LoVo (cell line): ENCODE data around the gene TWSG1.
"Not testable (repeated sequence)": the region's sequence is repeated elsewhere in the genome, so short reads cannot be mapped to it uniquely, and the experiment has no call there.

Experiments used
- DNase-seq: peaks from one replicate; pipeline ENCODE4 v3.0.0-alpha.2; 2016; ENCODE audit warnings: low spot score

Gene TWSG1

DNA sequence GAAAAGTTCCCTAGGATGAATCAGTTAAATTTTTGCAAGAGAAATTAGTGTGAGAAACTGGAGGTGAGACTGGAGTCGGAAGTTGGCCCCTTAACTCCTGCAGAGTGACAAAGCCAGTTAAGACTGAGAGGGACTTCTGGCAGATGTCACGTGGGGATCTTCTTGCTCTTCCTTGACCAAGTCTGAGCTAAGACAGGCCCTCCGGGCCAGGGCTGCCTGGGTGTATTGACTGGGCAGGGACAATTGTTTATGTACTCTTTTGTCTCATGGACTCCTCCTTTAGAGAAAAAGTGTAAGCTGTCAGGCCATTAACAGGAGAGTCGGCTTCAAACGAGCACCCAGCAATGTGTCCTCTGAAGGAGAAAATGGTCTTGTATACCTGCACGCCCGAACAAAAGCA, 92.2 kb downstream of the TWSG1 start:
- no peak for DNase-seq

DNA sequence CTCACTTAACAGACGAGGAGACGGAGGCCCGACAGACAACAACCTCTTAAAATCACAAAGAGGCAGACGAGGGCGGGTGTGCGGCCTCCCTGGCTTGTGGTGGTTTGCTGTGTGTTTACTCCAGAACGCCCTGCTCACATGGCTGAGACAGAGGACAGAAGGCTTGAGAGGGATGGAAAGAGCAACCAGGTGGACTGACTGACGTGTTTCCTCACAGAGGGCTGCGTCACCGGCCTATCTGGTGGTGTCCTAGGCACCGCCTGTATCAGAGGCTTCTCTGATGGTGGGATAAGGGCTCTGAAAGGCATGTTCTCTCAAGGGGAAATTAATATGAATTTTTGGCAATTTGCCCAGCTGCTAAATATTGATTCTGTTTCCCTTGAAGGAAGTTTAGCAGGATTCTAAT, 93.7 kb downstream of the TWSG1 start:
- DNase-seq, result no peak

DNA sequence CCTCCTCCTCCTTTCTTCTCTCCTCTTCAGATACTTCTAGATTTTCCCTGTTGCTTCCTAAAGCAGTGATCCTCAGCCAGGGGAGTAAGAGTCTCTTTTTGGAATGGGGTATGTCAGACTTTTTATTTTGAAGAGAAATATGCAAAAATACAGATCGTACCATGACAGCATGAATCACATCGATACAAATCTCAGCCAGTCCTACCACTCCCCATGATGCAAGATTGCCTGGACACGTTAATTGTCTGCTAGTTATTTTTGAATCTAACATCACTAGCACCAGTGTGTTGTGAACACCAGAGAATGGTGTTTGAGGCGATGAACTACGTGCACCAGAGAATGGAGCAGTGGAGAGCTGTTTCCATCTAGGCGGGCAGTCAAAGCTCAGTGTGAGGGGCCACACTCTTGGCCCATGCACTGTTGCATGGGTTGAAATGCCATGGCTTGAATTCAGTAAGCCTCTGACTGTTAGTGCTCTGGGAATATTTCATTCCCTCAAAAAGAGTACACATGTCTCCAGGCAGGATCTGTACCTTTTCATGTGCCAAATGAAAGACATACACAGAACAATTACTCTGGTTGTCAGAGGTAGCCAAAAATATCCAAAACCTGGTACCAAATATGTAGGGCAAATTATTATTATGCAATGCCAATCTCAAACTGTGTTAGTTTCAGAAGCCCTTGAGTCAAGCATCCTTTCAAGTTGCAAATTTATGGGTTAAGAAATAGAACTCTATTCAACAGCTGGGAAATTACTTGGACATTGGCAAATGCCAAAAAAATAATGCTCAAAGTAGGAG, 94.5 kb downstream of the TWSG1 start:
- no peak for DNase-seq

DNA sequence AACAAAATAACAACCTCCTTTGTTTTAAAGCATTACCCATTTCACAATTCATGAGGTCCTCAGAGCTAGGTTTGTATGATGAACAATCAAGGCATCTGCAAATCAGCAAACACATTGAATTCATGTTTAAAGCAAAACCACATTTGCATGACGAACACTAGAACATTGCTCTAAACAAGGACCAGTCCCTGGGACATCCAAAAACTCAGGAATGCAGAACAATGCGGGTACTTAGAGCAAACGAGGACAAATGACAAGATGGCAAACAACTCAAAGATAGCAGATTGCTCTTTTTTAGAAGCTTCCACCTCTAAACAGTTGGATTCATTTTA, 95.1 kb downstream of the TWSG1 start:
- DNase-seq, result no peak

DNA sequence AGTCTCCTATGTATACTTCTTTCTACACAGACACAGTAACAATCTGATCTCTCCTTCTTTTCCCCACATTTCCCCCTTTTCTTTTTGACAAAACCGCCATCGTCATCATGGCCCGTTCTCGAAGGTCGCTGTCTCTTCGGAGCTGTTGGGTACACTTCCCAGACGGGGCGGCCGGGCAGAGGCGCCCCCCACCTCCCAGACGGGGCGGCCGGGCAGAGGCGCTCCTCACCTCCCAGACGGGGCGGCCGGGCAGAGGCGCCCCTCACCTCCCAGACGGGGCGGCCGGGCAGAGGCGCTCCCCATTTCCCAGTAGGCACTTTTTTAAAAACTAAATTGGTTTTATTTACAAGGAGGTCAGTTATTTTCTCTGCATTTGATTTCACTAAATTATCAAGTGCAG, 95.7 kb downstream of the TWSG1 start:
- not testable (repeated sequence) for DNase-seq

DNA sequence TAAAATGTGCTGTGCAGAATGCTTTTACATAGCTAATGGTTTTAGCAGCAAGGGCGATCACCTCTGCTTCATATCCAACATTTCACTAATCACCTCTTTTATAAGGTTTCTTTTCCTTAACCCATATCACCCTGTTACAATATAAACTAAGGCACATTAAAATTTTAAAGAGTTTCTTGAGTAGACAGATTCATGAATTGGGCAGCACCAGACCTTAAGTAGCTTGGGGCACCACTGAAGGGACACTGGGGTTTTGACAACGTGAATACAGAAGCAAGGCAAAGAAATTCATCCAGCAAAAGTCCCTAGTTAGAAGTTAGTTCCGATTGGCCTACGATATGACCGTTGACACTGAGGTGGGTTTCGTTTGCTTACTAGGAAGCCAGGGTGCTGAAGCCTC, 96.7 kb downstream of the TWSG1 start:
- DNase-seq, result no peak

DNA sequence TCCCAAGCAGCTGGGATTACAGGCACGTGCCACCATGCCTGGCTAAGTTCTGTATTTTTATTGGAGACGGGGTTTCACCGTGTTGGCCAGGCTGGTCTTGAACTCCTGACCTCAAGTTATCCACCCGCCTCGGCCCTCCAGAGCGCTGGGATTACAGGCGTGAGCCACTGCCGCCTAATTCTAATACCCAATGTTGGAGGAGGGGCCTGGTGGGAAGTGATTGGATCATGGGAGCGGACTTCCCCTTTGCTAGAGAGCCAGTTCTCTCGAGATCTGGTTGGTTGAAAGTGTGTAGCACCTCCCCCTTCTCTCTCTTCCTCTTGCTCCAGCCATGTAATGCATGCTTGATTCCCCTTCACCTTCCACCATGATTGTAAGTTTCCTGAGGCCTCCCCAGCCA, 98.5 kb downstream of the TWSG1 start:
- DNase-seq, result not testable (repeated sequence)

DNA sequence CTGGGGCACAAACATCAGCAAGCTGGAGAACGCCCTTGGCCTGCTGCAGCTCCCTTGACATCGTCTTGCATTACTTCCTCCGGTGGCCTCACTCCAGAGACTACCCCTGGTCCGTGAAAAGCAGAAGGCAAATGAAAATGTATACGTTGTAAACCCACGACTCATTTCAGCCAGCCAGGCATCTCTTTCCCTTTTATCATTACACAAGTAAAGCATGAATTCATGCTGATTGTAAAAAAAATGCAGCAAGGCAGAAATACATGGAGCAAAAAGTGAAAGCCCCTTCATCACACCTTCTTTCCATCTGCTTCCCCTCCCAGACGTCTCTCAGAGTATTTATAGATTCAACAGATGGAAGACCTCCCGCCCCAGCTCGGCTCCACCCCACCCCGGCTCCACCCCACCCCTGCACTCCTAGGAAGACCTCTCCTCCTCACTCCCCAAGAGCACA, 99.1 kb downstream of the TWSG1 start:
- DNase-seq, result no peak

DNA sequence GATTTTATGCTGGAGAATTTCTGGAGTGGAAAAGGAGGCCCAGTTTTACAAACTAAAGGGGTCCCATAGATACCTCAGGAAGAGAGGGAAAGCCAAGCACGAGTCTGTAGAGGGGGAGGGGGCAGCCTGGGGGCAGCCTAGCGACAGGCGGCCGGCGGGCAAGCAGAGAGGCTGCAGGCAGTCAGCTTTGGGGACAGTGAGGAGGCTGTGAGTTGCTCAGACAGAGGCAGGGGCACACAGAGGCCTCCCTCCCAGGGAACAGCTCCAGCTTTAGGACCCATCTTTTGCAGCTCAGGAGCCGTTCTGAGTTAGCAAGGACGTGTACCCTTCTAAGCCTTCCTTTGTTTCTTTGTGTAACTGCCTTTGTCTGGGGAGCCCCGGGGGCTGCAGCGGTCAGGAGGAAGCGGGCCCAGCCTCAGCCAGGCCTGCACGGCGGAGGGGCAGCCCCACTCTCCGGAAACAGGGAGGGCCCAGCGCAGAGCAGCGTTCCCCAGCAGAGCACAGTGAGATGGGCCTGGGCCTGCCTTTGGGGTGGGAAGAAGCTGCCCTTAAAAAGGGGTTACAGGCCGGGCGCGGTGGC, 99.6 kb downstream of the TWSG1 start:
- DNase-seq, result no peak

DNA sequence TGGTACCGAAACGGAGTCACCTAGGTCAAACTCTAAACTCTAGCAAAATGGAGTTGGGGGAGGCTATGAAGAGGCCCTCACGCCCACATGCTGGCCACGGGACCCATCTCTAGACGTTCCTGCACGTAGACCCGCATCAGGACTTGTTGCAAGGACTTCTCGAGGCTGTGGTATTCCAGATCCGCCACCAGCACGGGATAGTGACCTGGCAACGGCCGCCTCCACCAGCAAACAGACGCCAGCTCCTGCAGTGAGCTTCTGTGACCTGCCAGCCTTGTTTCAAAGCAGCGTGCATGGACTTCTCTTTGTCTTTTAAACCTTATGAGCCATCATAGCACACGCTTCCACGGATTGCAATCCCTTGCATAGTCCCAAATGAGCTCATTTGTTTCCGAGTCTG, 100.5 kb downstream of the TWSG1 start:
- DNase-seq, result no peak

DNA sequence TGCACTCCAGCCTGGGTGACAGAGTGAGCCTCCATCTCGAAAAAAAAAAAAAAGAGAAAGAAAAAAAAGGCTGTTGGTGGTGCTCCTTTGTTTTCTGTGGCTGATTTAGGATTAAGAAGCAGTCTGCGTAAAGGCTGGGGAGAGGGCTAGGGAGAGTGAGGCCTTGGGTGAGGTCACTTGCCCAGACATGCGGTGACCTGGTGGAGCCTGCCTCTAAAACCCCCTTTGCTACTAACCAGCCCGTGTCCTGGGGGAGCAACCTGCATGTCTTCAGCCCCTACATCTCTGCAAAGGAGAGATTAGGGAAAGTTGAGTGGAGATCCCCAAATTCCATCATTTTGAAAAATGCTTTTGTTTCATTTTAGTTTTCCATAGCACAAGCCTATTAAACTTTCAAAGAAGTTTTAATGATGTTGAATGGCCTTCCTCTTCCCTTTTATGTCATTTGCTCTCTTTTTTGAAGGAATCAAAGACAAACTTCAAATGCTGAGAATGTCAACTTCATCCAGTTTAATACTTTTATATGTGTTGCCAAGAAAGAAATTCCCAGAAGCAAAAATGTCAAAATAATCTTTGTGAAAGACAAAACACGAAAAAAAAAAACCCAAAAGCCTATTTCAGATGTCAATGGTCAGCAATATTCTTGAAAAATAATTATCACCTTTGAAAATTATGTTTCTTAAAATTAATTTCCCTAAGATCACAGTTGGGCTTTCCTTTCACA, 101.8 kb downstream of the TWSG1 start:
- DNase-seq, result no peak

DNA sequence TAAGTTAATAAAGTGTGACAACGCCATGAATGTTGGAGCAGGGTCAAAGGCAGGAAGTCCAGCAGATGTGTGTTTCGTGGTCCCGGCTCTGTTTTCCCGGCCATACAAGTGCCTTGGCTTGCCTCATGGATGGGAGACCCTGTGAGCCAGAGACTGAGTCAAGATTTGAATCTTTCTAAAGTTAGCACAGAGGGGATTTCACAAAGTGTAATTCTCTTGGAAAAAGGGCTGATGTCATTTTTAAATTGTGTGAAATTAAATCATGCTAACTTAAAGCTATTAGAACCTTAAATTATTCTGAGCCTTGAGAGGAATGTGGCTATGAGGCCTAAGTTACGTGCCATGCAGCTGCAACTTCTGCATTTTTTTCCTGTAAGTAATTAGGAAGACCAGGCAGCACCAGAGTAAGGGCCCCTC, 102.5 kb downstream of the TWSG1 start:
- DNase-seq, result no peak

DNA sequence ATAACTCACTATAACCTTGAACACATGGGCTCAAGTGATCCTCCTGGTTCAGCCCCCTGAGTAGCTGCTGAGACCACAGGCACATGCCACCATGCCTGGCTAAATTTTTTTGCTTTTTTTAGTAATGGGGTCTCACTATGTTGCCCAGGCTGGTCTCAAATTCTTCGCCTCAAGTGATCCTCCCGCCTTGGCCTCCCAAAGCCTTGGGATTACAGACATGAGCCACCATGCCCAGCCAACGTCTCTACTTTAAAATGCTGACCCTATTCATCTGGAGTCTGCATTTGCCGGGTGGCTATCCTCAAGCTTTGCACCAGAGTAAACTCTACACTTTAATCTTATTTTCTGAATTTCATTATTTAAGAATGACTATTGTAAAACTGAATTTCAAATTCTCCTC, 103.1 kb downstream of the TWSG1 start:
- no peak for DNase-seq

DNA sequence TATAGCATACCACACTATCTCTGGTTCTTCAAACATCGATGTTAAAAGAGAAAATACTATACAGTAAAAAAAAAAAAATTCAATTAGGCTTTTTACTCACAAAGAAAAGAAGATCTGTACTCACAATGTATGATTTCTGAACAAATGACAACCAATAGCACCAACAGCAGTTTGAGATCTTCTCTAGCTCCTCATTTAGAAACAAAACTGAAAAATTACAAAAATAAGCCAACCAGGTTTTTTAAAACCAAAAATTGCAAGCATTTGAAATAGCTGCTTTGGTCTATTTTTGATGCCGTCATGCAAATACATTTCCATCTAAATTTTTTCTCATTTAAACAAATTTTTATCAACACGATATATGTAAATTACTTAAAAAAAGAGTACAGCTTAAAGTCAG, 106.5 kb downstream of the TWSG1 start:
- DNase-seq, result no peak

DNA sequence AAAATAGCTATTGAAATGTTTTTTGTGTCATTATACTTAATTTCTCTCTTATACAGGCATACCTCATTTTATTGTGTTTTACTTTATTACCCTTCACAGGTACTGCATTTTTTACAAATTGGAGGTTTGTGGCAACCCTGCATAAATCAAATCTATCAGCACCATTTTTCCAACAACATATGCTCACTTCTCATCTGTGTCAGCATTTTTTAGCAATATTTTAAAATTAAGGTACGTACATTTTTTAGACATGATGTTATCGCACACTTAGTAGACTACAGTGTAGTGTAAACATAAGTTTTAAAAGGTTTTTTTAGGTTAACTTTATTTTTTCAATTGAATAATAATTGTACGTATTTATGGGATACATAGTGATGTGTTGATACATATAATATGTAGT, 110.0 kb downstream of the TWSG1 start:
- no peak for DNase-seq

DNA sequence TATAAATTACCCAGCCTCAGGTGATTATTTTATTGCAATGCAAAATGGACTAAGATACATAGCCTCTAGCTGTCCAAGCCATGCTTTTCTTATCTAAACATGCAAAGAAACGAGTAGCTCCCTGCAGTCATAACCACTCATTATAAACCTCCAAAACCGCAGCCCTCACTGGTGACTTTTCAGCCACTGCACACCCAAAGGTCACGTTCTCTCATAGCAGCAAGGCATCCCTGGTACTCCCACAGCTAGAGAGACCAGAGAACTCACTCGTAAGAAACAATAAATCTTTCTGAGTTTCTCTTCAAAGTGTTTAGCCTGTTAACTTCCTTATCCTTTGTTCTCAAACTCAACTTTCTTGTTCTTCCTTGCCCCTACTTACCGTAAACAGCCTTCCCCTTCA, 112.3 kb downstream of the TWSG1 start:
- no peak for DNase-seq

DNA sequence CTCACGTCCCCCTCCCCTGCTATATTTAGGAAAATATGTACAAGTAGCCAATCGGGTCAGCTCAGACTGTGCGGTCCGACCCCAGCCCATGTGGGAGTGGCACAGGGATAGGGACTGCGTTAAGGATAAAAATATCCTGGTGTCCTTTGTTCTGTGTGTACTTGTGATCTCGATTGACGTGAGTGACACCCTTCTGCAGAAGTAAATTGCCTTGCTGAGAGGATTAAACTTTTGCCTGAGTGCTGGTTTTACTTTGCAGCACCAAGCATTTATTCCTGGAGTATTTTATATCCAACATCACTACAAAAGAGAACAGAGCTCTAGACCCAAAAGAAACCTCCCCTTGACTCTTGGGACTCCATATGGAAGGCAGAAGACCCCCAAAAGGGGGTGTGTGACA, 112.8 kb downstream of the TWSG1 start:
- no peak for DNase-seq

DNA sequence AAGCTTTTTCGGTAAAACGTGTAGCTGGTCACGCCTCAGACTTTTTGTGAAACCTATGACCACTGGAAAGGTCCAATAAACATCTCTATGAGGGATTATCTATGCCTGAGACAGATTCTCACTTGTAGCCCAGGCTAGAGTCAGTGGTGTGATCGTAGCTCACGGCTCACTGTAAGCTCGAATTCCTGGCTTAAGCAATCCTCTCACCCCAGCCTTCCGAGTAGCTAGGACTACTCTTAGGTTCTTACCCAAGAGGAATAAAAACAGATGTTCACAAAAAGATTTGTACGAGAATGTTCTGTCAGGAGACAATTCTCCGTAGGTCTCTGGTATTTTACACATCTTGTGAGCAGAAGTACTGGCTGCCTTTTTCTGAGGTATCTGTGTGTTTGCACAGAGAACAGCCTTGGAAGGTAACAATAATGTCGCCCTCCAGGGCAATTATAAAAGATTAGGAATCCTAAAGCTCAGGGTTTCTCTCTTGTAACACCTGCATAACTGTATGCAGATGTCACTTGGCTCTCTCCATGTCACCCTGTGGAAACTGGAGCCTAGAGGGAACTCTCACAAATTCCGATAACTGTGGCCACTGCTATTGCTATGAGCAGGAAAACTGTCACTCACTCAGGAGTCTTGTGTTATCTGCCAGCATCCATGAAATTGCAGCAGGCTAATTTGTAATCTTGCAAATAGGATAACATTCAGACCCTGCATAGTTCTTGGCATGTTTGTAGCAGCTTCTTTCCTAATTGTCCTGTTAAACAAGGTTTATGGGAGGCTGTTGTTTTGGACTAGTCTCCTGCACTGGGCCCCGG, 115.2 kb downstream of the TWSG1 start:
- no peak for DNase-seq

DNA sequence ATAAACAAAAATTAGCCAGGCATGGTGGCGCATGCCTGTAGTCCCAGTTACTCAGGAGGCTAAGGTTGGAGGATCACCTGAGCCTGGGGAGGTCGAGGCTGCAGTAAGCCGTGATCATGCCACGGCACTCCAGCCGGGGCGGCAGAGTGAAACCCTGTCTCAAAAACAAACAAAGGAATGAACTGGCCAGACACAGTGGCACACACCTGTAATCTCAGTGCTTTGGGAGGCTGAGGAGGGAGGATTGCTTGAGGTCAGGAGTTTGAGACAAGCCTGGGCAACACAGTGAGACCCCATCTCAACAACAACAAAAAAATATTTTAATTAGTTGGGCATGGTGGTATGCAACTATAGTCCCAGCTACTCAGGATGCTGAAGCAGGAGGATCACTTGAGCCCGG, 116.3 kb downstream of the TWSG1 start:
- not testable (repeated sequence) for DNase-seq
